Body of pancreas (tissue), 4 donors: ENCODE measurements around the gene HTT.

Source experiments
- CTCF ChIP-seq, 7 experiments: fragments of 450-650 bp in 4 of 7; fragments of 200-600 bp in 3 of 7; sonication (generic) in 3 of 7; IDR thresholded peaks; one replicate each; pipeline ENCODE4 v1.5.1; 2016 to 2019; ENCODE audit warnings: antibody characterized with exemption in 7 of 7
- POLR2A ChIP-seq, 3 donors: fragments of 450-650 bp; IDR thresholded peaks; one replicate each; pipeline ENCODE4 v1.6.1; 2016; ENCODE audit warnings: antibody characterized with exemption in 3 of 3, mild to moderate bottlenecking in 2 of 3

GRCh38 chr4:3244747-3245146 lies 170.3 kb downstream of the HTT start:
- TF ChIP-seq CTCF (IDR thresholded peaks at IDR 0.05) (no peak), POLR2A (IDR thresholded peaks at IDR 0.05) (no peak)
